Spleen (tissue), 11 donors: Measurements from ENCODE around the gene CUX1. TPM values are rescaled to one million over a fixed set of nuclear protein-coding genes. Genes with fewer than 3 reads are reported as not detected.

Experiments used
- DNase-seq: peaks from one replicate; pipeline ENCODE4 v3.0.0-alpha.2; 2020
- H3K27ac ChIP-seq, 8 donors: fragments of 200-600 bp; sonication (generic) in 7 of 8; 1 replicate in 4 of 8; 2 replicates in 4 of 8; pipeline versions ENCODE4 v1.5.0 to v1.8.0; 2016 to 2021; ENCODE audit warnings: inconsistent platforms in 4 of 8, mild to moderate bottlenecking in 4 of 8, moderate library complexity in 1 of 8
- H3K27me3 ChIP-seq, 7 donors: fragments of 200-600 bp; sonication (generic) in 6 of 7; replicated peaks in 1 of 7; 1 replicate in 4 of 7; 2 replicates in 3 of 7; pipeline versions ENCODE4 v1.5.0 to v1.8.0; 2016 to 2021; ENCODE audit warnings: inconsistent platforms in 3 of 7, mild to moderate bottlenecking in 1 of 7
- H3K36me3 ChIP-seq, 6 donors: fragments of 200-600 bp; sonication (generic) in 5 of 6; 1 replicate in 4 of 6; 2 replicates in 2 of 6; pipeline versions ENCODE4 v1.5.0 to v1.8.0; 2016 to 2021; ENCODE audit warnings: inconsistent platforms in 2 of 6
- H3K4me1 ChIP-seq, 6 donors: fragments of 200-600 bp; sonication (generic) in 5 of 6; 1 replicate in 3 of 6; 2 replicates in 3 of 6; pipeline versions ENCODE4 v1.5.0 to v1.8.0; 2016 to 2021; ENCODE audit warnings: inconsistent platforms in 3 of 6
- H3K4me3 ChIP-seq, 8 donors: fragments of 200-600 bp; sonication (generic) in 7 of 8; 1 replicate in 4 of 8; 2 replicates in 4 of 8; pipeline versions ENCODE4 v1.5.0 to v1.8.0; 2016 to 2021; ENCODE audit warnings: inconsistent platforms in 4 of 8, mild to moderate bottlenecking in 4 of 8, moderate library complexity in 2 of 8
- H3K9me3 ChIP-seq, 8 donors: fragments of 200-600 bp; sonication (generic) in 7 of 8; 1 replicate in 4 of 8; 2 replicates in 4 of 8; pipeline versions ENCODE4 v1.5.0 to v1.8.0; 2016 to 2021; ENCODE audit warnings: inconsistent platforms in 4 of 8
- POLR2A ChIP-seq, 3 donors: fragments of 450-650 bp; IDR thresholded peaks; one replicate each; pipeline ENCODE4 v1.5.1; 2017; ENCODE audit warnings: antibody characterized with exemption in 3 of 3, mild to moderate bottlenecking in 1 of 3
- POLR2AphosphoS5 ChIP-seq, 3 donors: sonication (generic); formaldehyde crosslinking; IDR thresholded peaks; one replicate each; pipeline ENCODE4 v1.5.1; 2017; ENCODE audit warnings: antibody characterized with exemption in 3 of 3
- WGBS, 5 donors: extraction: QIAGEN DNeasy Blood & Tissue Kit in 3 of 5; methylation state at CpG; one replicate each; pipeline versions ENCODE4 v1.1.5 to v1.1.7; 2013 to 2018; 5-methylcytosine and 5-hydroxymethylcytosine counted together
- intact Hi-C: fragments of 100-400 bp; cut with DNase I; formaldehyde crosslinking; loops from one replicate; pipeline ENCODE4 v1.15.0; 2023; ENCODE audit warnings: low total_unique reads
- polyA plus RNA-seq, 3 donors: library from polyadenylated mRNA; stranded (reverse); fragments of 200-250 nt; gene quantifications; one replicate each; pipeline ENCODE4 v1.2.1, GENCODE V29; 2013
- total RNA-seq, 7 donors: library from RNA; depleted of rRNA in 3 of 7; stranded (reverse); fragments of >200 nt in 3 of 7; fragmentation: NEBNext Ultra II Directional in 4 of 7; extraction: Animal tissue kit (Norgen Biotek cat#: 25700) in 4 of 7; gene quantifications; one replicate each; pipeline versions ENCODE4 v1.1.0 to v1.2.1, GENCODE V29; 2016 to 2021
- TF ChIP-seq, protein P1 (sequence below), 11 experiments: fragments of 200-600 bp in 7 of 11; fragments of 450-650 bp in 4 of 11; sonication (generic) in 4 of 11; IDR thresholded peaks in 8 of 11; conservative IDR thresholded peaks in 3 of 11; 1 replicate in 7 of 11; 2 replicates in 4 of 11; pipeline versions ENCODE4 v1.4.0 to v1.8.0; 2016 to 2021; ENCODE audit warnings: antibody characterized with exemption in 11 of 11, inconsistent platforms in 4 of 11, mild to moderate bottlenecking in 1 of 11
- donor health status: healthy with polysubstance abuse.
- donor health status: DM: no; HTN: no; CAD: no; lungs with moderate emphysema.
- donor health status: DM: no; HTN: no; CAD: no.
- donor health status: Bipolar disorder and iron deficiency.
- donor health status: healthy.
- donor health status: DM: no; HTN: no; CAD: no.
- donor health status: DM: yes; HTN: yes; CAD: no.

The CUX1 gene
- total and polyA plus RNA-seq, 10 donors = 9.1 to 95.8 (median 61.9) TPM

DNA sequence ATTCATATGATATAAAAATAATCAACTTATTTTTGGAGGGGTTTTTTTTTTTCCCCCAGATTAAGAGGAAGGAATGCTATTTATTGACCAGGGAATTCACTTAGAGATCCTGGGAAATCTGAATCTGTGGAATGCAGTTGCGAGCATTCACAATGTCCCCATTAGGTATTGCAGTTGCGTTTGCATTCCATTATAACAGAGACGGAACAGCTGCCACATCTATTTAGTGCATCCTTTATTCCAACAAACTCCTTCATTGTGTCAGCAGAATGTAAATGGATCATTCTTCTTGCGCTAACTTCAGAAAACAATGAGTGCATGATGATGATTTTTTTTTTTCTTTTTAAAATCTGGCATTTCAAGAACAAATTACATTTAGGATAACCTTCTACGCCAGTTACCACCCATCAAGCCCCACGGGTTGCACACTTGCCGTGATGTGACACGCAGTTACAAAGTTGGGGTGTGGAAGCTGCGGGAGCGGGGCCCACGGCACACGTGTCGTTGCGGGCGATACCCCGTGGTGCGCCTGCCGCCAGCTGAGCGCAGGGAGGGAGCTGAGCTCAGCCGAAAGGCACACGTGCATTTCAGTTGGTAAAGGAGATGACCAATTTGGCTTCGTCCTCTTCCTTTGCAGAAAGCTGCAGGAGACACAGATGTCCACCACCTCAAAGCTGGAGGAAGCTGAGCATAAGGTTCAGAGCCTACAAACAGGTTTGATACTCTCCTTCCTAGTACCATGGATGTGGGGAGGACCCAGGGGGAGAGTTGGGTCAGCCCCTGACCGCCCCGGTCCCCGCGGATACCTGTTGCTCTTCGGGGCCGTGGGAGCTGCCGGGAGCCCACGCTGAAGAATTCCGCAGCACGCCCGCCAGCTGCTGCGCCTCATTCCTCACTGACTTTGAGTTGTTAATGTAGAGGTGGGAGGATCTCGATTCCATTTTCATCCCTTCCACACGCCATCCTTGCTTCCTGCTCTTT, 293.9 kb downstream of the CUX1 start:
- DNase-seq = peak; percentile 42
- peaks cover 0 to 90% (median 53%) of the 10 kb centered on the region in 6 donors for H3K36me3 ChIP-seq
- no peak for TF ChIP-seq POLR2A (IDR thresholded peaks at IDR 0.05)
- TF ChIP-seq, protein P1, sequence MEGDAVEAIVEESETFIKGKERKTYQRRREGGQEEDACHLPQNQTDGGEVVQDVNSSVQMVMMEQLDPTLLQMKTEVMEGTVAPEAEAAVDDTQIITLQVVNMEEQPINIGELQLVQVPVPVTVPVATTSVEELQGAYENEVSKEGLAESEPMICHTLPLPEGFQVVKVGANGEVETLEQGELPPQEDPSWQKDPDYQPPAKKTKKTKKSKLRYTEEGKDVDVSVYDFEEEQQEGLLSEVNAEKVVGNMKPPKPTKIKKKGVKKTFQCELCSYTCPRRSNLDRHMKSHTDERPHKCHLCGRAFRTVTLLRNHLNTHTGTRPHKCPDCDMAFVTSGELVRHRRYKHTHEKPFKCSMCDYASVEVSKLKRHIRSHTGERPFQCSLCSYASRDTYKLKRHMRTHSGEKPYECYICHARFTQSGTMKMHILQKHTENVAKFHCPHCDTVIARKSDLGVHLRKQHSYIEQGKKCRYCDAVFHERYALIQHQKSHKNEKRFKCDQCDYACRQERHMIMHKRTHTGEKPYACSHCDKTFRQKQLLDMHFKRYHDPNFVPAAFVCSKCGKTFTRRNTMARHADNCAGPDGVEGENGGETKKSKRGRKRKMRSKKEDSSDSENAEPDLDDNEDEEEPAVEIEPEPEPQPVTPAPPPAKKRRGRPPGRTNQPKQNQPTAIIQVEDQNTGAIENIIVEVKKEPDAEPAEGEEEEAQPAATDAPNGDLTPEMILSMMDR (IDR thresholded peaks at IDR 0.05 in 8 of 11, conservative IDR thresholded peaks at IDR 0.05 in 3 of 11) = no peak
- no peak for TF ChIP-seq POLR2AphosphoS5 (IDR thresholded peaks at IDR 0.05)

GRCh38 chr7:102115181-102115580, 297.8 kb downstream of the CUX1 start:
- H3K27me3 ChIP-seq = no peaks in the 10 kb centered on the region
- H3K9me3 ChIP-seq = no peaks in the 10 kb centered on the region
- 82 to 96% (median 94%) methylated on average over 7 of the region's 7 CpGs for WGBS, 5 donors
- no peak for DNase-seq
- H3K36me3 ChIP-seq = peaks cover 0 to 93% (median 57%) of the 10 kb centered on the region in 6 donors
- no peak overlapping the region for H3K27ac ChIP-seq
- H3K4me1 ChIP-seq = no peaks in the 10 kb centered on the region
- intact Hi-C loops = no loop called here
- H3K4me3 ChIP-seq = no peak overlapping the region
- TF ChIP-seq, protein P1 (IDR thresholded peaks at IDR 0.05 in 8 of 11, conservative IDR thresholded peaks at IDR 0.05 in 3 of 11) = no peak
- no peak for TF ChIP-seq POLR2AphosphoS5 (IDR thresholded peaks at IDR 0.05)
- TF ChIP-seq POLR2A (IDR thresholded peaks at IDR 0.05) = no peak

More for the DNA sequence above, 293.9 kb downstream of the CUX1 start:
- no peak overlapping the region for H3K27ac ChIP-seq
- intact Hi-C loops = no loop called here
- no peak overlapping the region for H3K4me3 ChIP-seq
- no peaks in the 10 kb centered on the region for H3K4me1 ChIP-seq
- H3K27me3 ChIP-seq = no peaks in the 10 kb centered on the region
- WGBS, 5 donors = 89 to 92% (median 92%) methylated on average over 36 of the region's 36 CpGs
- H3K9me3 ChIP-seq = no peaks in the 10 kb centered on the region

DNA sequence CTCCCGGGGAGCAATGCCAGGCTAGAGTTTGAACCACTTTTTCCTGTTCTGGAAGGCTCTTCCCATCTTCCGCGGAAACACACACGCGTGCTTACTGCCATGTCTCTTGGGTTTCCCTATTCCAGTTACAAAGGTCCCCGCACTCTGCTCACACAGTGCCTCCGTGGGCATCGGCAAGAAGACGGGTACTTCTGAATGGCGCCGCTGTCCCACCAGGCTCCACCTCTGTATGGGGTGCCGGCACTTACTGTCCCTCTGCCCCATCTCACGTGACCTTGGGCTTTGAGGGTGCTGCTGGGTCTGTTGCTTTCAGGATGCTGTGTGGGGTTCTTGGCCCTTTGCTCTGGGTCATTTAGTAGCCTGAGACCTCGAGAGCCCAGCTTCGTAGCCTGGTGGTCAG, 298.5 kb downstream of the CUX1 start:
- Histone ChIP-seq H3K4me3 (no peak overlapping the region), H3K4me1 (peaks cover 0 to 5% (median under 1%) of the 10 kb centered on the region in 6 donors), H3K27ac (no peak overlapping the region), H3K36me3 (peaks cover 0 to 95% (median 57%) of the 10 kb centered on the region in 6 donors), H3K27me3 (no peaks in the 10 kb centered on the region), H3K9me3 (no peaks in the 10 kb centered on the region)
- WGBS, 5 donors = 95 to 98% (median 96%) methylated on average over 14 to 15 of the region's 15 CpGs
- no peak for TF ChIP-seq POLR2A (IDR thresholded peaks at IDR 0.05)
- TF ChIP-seq POLR2AphosphoS5 (IDR thresholded peaks at IDR 0.05) = no peak
- TF ChIP-seq, protein P1 (IDR thresholded peaks at IDR 0.05 in 8 of 11, conservative IDR thresholded peaks at IDR 0.05 in 3 of 11) = no peak
- peak; percentile 34 for DNase-seq
- intact Hi-C loops = no loop called here

GRCh38 chr7:102117743-102118142, 300.3 kb downstream of the CUX1 start:
- WGBS, 5 donors = 91 to 98% (median 94%) methylated on average over 6 of the region's 6 CpGs

More at GRCh38 chr7:102117743-102118142, 300.3 kb downstream of the CUX1 start:
- intact Hi-C loops = no loop called here
- TF ChIP-seq, protein P1 (IDR thresholded peaks at IDR 0.05 in 8 of 11, conservative IDR thresholded peaks at IDR 0.05 in 3 of 11) = no peak
- no peak for TF ChIP-seq POLR2A (IDR thresholded peaks at IDR 0.05)
- no peak for TF ChIP-seq POLR2AphosphoS5 (IDR thresholded peaks at IDR 0.05)
- H3K9me3 ChIP-seq = no peaks in the 10 kb centered on the region
- no peaks in the 10 kb centered on the region for H3K27me3 ChIP-seq
- H3K4me1 ChIP-seq = peaks cover 10 to 23% (median 17%) of the 10 kb centered on the region in 6 donors
- no peak overlapping the region for H3K27ac ChIP-seq
- H3K36me3 ChIP-seq = peaks cover 0 to 77% (median 46%) of the 10 kb centered on the region in 6 donors
- no peak overlapping the region for H3K4me3 ChIP-seq
- no peak for DNase-seq
